NCI-H82 (cell line): ENCODE measurements around the gene RTP3.
"Not testable (repeated sequence)": the region's sequence is repeated elsewhere in the genome, so short reads cannot be mapped to it uniquely, and the experiment has no call there.

Experiments used
- DNase-seq: peaks from one replicate; lab custom pipeline; 2025; lab: John Stamatoyannopoulos, UW

Gene RTP3

DNA sequence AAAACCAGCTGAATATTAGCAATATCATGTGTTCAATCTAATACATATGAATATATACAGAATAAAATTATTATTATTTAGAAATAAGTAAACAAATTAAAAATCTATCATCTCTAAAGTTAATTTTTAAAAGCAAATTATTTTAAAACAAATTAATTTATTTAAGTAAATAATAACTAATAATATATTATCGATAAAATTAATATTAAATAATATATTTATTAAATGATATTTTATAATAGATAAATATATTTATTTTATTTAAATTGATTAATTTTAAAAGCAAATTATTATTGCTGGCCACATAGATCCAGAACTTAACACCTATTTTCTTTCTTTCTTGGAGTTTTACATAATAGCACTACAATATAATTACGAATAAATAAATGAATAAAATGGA lies 22.2 kb downstream of the RTP3 start:
- DNase-seq, result no peak

DNA sequence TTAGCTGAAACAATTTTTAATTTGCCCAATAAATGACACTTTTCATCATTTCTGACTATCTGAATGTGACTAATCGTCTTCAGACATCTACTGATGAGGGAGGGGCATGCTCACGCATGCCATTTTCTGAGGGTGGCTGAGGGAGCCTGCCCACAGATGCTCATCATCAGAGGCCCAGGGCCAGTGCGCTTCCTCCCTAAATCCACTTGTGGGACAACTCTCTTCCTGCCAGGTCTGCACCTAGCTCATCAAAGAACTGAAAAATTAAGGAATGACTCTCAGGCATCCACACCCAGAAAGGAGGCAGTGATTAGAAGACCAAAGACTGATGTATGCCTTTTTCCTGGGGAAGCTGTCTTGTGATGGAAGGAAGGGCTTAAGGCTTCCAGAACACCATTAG lies 22.8 kb downstream of the RTP3 start:
- DNase-seq, result no peak

DNA sequence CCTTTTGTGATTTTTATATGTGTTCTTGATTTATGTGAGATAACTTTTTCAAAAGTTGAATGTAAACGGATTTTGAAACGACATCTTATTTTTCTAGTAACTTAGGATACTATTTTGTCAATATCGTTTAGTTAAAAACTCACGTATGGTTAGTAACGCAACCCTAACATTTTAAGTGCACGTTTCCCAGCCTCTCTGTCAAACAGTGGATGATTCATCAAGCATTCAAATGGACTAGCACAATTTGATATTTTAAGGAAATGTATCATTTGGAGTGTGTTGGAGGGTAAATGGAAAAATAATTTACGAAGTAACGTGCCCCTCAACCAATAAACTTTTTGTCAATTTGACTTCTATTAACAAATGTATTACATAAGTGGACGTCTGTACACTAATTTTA lies 23.3 kb downstream of the RTP3 start:
- no peak for DNase-seq

DNA sequence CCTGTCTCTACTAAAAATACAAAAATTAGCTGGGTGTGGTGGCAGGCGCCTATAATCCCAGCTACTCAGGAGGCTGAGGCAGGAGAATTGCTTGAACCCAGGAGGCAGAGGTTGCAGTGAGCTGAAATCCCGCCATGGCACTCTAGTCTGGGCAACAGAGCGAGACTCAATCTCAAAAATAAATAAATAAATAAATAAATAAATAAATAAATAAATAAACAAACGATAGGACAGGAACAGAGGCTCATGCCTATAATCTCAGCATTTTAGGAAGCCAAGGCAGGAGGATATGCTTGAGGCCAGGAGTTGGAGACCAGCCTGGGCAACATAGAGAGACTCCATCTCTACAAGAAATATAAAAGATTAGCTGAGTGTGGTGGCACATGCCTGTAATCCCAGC lies 24.4 kb downstream of the RTP3 start:
- not testable (repeated sequence) for DNase-seq

DNA sequence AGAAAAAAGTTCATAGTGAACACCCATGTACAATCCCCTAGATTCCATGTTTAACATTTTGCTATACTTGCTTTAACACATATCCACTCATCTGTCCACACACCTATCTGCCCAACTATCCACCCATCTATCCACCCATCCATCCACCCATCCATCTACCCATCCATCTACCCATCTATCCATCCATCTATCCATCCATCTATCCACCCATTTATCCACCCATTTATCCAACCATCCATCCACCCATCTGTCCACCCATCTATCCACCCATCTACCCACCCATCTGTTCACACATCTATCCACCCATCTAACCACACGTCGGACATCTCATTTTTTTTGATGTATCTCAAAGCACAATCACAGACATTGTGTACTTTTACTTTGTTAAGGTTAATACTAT lies 25.8 kb downstream of the RTP3 start:
- DNase-seq, result no peak

DNA sequence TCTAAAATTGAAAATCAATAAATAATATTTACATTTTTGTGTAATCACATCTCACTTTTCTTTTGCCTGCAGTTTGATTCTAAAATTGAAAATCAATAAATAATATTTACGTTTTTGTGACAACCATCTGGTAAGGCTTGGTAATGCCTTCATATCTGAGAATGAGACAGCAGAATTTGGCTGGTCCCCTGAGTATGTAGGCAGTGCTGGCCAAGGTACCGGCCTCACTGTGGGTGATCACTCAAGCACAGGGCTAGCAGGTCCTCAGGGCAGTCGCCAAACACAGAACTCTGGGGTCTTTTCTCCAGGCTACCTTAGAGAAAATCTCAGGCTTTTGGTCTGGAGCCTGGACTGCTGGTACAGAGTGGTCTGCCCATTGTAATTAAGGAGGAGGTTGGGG lies 26.2 kb downstream of the RTP3 start:
- no peak for DNase-seq

DNA sequence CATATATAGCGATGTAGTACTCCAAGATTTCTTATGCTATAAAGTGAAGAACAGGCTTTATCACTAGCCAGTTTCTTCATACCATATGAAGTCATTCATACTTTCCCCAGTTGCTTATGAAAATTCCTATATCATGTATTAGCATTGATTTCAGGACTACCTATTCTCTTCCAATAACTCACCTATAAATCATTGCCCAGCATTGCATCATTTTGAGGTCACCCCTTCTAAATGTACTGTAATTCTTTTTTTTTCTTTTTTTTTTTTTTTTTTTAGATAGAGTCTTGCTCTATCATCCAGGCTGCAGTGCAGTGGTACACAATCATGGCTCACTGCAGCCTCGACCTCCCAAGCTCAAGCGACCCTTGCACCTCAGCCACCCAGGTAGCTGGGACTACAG lies 27.1 kb downstream of the RTP3 start:
- no peak for DNase-seq

DNA sequence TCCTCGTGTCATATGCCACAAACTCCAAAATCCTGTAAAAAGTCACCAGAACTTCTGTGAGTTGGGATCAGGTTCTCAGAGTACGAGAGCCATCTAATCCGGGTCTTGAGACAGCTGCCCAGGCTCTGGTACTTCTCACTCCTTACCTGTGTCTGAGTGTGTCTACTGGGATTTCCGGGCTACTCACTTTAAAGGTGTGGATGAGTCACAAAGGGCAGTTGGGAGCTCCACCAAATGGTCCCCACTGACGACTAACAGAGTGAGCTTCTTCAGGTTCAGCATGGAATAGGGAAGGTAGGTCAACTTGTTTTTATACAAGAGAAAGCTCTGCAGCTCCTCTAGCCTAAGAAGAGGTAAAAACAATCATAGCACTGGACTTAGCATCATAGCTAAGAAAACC lies 29.5 kb downstream of the RTP3 start:
- no peak for DNase-seq

DNA sequence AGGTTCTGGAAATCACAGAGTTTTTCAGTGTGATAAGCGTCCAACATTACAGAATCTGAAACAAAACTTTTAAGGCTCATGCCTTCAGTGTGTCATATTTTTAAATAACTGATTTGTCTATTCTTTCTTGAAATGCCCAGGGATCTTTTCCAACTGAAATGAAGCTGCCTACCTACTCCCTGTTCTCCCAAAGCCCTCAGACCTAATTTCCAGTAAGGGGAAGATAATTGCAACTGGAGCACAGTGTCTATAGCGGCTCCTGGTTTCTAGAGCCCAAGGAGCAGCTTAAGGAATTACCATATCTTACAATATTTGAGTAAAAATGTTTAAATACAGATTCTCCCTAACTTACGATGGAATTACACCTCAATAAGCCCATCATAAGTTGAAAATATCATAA lies 35.3 kb downstream of the RTP3 start:
- DNase-seq, result no peak

DNA sequence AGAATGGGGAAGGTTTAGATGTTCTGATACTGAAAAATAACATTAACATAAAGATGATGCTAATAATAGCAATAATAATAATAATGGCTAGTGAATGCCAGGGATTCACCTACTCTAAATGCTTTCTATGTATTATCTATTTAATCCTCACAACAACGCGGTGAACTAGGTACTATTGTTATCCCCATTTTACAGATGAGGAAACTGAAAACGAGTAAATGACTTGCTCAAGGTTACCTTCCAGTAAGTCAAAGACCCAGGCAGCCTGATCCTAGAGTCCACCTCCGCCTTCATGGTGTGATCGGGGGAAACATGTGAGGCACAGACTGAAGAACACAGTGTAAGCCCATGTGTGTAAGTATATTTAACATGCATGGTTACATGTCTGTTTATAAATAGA lies 38.0 kb downstream of the RTP3 start:
- DNase-seq, result no peak

DNA sequence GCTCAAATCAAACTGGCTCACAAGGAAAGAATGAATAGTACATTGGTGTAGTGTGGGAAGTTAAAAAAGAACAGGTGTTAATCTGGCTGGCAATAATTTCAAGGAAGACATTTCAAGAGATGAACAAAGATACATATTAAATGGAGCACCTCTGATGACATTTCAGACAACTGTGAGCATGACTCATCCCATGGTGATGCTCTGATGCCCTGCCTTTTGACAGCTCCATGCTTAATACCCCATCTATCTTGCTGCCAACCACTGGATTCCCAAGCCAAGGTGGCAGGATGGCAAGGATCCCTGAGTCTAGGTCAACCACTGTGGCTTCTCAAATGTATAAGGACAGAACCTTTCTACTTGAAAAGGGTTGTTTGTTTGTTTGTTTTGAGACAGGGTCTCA lies 39.0 kb downstream of the RTP3 start:
- no peak for DNase-seq

DNA sequence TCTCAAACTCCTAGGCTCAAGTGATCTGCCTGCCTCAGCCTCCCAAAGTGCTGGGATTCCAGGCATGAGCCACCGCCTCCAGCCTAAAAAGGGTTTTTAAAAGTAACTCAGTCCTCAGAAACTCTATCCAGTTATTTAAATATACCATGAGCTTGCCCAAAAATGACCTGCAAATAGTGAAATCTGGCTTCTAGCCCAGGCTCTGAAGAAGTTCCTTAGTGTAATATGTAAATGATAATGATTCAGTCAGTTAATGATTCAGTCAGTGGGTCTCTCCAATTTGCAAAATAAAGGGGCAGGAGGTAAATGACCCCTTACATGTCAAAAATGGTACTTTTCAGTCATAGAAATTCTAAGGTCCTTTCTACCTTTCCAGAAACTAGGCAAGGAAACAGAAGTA lies 39.5 kb downstream of the RTP3 start:
- DNase-seq, result no peak

DNA sequence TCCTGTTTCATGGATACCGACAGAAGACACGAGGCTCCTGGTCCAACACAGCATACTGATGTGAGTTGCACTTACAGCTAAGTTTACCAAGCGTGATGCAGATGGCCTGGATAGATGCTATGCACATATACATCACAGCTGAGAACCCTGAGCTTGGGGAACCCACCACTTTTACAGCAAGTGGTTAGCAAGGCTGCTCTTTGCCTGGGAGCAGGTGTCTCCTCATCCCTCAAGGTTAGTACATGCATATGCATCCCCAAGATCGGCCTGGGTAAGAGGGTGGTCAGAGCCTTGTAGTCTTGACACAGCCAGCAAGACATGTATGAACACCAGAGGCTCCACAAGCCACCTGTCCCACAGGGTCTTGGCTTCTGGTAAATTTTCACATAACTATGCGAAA lies 40.0 kb downstream of the RTP3 start:
- no peak for DNase-seq

DNA sequence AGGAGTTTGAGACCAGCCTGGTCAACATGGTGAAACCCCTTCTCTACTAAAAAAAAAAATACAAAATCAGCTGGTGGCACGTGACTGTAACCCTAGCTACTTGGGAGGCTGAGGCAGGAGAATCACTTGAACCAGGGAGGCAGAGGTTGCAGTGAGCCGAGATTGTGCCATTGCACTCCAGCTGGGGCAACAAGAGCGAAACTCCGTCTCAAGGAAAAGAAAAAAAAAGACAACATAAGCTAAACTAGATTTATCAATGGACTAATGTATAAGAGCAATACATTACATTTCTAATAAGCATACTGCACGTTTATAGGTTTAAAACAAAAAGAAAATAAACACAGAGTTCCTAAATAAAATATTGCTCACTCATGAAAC lies 40.6 kb downstream of the RTP3 start:
- not testable (repeated sequence) for DNase-seq

DNA sequence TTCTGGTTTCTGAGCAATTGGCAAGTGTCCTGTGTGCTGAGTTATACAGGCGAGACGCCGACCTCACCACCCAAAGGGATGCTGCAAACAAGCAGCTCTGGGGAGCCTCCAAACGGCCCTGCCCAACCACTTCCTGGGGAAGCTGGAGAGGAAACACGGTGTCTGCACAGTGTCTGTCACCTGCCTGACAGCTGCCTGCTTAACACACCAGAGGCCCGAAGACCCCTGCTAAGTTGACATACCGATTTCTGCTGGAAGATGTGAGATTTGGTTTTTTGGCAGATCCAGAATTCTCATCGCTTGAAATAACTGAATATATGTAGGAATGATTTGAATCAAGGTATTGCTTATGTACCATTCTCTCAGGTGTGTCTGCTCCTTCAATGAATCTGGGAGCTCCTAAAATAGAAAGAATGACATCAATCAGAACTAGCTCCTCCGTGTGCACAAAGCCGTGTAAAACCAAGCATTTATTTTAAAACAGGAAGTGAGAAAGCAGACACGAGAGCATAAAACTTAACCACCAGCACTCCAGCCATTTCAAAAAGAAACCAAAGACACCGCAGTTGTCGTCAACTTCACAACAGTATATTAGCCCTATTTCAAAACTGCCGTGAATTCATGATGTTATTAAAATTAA lies 41.1 kb downstream of the RTP3 start:
- no peak for DNase-seq

DNA sequence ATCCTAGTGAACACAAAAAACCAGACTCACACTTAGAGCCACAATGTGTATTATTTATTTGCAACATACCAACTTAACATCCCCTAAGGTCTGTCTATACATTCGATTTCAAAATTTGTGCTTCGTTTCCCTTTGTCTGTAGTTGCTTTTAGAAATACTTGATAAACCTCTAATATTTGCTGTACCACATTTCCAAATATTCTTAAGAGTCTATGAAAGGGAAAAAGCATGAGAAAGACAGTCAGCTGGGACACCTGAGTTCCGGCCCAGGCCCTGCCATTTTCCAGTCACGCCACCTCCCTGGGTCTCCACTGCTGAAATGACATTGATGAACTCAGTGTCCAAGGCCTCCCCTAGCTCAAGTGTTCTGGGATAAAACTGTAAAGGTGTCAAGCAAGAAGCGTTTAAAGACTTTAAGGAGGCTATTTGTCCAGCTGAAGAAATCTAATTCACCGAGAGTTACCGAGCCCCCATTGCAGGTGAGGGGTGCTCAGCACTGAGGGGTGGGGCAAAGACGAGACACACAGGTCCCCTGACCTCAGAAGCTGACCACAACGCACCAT lies 41.7 kb downstream of the RTP3 start:
- DNase-seq, result no peak

DNA sequence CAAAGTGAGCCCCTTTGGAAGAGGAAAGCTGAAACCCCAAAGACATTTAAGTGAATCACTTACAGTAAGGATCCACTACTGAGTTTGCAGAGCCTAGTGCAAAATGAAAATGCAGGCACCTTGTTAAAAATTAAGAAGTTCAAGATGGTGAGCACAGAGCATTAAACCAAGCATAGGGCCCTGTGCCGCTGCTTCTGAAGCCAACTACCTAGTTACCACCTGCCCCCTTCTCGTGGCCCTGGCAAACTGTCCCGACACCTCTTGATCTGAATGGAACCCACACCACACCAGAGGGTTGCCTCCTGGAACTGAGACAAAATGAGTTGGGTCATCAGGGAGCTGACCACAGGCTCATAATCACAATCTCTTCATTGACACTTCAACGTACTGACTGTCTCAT lies 42.8 kb downstream of the RTP3 start:
- DNase-seq, result no peak

DNA sequence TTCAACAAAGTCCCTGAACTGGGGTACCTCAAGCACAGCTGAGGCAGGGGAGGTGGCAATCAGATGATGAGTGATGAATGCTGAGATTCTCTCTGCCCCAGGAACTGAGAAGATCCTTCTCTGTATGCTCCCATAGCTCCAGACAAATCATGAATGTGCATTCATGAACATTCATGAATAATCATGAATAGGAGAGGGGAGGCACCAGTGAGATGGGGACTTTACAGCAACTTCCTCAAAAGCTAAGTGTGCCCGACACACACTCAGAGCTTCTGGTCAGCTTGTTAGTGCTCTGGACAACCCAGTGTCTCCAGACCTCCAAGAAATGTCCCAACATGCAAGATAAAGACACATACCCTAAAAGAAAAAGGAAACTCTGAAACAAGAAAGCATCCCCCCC lies 44.1 kb downstream of the RTP3 start:
- DNase-seq, result no peak

DNA sequence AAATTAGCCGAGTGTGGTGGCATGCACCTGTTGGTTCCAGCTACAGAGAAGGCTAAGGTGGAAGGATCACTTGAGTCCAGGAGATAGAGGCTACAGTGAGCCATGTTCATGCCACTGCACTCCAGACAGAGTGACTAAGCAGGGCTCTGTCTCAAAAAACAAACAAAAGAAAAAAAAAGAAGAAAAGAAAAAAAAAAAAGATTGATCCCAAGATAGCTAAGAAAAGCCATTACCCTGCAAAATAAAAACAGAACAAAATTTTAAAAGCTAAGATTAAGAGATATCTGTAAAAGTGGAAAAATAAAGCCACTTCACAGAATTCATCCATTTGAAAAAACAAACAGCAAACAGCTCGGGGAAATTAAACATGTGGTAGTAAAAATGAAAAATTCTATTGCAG lies 44.6 kb downstream of the RTP3 start:
- no peak for DNase-seq

DNA sequence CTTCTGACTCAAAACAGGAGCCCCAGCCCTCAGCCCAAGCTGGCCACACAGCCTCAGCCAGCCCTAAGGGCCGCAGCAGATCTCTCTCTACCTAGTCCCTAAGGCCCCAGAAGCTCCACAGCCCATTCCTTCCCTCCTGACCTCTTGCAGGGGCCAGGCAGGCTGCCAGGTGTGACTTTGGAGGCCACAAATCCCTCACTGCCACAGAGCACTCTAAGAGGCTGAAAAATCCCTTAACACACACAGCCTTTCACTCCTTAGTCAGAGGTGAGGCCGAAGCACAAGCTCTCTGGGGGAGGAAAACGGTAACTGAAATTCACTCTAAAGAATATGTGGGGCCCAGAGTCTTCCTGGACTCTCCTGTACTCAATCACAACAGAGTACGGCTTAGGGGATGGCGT lies 45.0 kb downstream of the RTP3 start:
- DNase-seq, result peak; percentile 17

DNA sequence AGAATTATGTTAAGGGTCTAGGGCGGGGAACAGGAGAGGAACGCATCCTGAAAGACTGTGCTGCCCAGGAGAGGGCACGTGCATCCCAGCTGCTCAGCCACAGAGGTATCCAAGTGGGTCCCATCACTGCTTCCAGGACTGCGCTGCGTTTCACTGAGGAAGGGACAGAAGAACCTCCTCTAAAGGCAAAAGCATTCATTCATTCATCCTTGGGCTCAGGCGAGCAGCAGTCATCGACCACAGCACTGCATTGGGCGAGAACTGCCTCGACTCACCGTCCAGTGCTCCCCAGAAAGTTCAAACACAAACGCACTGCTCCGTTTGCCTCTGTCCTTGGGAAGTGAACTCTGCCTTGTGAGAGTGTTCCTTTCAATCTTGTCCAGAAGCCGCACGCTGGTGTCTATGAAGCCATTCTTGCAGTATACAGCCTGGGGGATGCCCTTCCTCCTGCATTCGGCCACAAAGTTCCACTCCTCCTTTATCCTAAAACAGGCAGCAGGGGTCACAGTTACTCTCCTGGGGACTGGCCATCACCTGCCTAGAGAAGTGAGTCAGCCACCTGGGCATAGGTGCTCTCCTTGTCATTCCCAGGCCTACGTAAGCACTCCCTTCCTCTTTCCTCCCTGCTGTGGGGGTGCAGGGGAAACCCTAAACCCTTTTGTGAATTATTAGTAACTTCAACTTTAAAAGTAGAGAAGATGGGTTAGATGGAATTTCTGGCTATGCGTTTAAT lies 47.2 kb downstream of the RTP3 start:
- DNase-seq, result no peak

DNA sequence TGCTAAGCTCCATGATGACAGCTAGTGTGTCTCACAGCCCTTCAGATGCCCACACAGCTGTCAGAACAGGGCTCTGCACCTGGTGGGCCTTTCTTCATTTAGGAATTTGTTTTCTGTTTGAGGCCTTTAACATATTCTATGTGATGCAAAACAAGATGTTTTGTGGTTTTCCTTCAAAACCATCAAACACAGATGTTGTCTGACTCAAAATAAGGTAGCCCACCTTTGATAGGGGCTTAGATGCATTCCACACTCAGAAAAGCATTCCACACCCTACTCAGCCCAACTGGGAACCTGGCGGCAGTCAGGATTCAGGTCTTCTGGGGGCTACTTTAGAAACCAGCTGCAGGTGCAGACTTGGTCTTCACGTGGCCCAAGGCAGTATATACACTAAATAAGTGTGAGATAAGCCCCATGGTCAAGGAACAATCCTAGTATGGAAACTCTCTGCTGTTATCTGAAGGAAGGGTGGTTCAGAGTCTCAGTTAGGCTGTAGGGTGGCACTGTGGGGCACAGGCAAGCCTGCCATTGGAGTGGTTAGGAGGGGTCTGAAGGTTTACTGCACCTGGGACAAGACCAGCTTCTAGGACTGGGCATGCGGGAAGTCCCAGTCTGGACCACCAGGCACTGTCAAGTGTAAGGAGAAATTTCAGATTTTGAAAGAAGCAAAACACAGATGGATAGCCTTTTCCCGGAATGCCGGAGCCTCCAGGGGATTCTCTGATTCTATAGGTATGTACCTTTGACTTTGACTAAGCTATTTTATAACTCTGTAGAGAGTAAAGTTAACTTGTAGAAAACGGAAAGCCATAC lies 48.2 kb downstream of the RTP3 start:
- DNase-seq, result no peak

DNA sequence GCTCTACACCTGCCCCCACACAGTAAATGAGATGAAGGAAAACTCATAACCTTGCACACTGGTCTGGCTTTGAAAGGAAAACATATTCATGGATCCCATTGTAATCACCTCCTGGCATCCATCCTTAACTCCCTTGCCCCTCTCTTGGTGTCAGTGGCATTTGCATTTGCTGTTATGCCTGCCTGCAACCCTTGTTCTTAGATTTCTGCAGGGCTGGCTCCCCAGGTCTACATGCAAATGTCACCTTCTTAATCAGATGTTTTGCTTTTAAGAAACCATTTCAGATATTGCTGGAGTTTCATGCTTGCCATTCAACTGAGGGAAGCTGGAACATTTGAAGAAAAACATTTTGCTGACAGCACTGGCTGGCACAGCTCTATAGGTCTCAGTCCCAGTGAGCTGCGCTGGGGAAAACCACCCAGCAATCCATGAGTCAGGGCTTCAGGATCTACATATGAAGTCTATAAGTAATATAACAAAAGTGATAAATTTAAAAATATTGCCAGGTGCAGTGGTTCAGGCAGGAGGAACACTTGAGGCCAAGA lies 49.2 kb downstream of the RTP3 start:
- peak; percentile 13 for DNase-seq
